Endothelial cell (in vitro differentiated cells): ENCODE measurements around the gene AGRP. TPM values are rescaled to one million over a fixed set of nuclear protein-coding genes. Genes with fewer than 3 reads are reported as not detected.

Experiments used
- DNase-seq: peaks from one replicate; pipeline ENCODE4 v3.0.0; 2021; ENCODE audit warnings: low spot score
- H3K27ac Mint-ChIP-seq: one replicate; pipeline ENCODE4 v1.8.0; 2021; ENCODE audit warnings: mixed read lengths, inconsistent platforms; ENCODE audit not compliant: unreplicated experiment
- H3K27me3 Mint-ChIP-seq: one replicate; pipeline ENCODE4 v1.8.0; 2021; ENCODE audit warnings: mild to moderate bottlenecking, moderate library complexity, mixed read lengths, inconsistent platforms; ENCODE audit not compliant: unreplicated experiment
- H3K36me3 Mint-ChIP-seq: one replicate; pipeline ENCODE4 v1.8.0; 2021; ENCODE audit warnings: mild to moderate bottlenecking, low read depth, mixed read lengths, inconsistent platforms; ENCODE audit not compliant: unreplicated experiment
- H3K4me1 Mint-ChIP-seq: one replicate; pipeline ENCODE4 v1.8.0; 2021; ENCODE audit warnings: mild to moderate bottlenecking, mixed read lengths, inconsistent platforms; ENCODE audit not compliant: unreplicated experiment
- H3K4me3 Mint-ChIP-seq: one replicate; pipeline ENCODE4 v1.8.0; 2021; ENCODE audit warnings: mild to moderate bottlenecking, mixed read lengths, inconsistent platforms; ENCODE audit not compliant: unreplicated experiment
- H3K9me3 Mint-ChIP-seq: one replicate; pipeline ENCODE4 v1.8.0; 2021; ENCODE audit warnings: mixed read lengths, inconsistent platforms; ENCODE audit not compliant: unreplicated experiment
- CTCF ChIP-seq: fragments of 200-600 bp; sonication (generic); IDR thresholded peaks from one replicate; pipeline ENCODE4 v1.5.0; 2021; ENCODE audit warnings: antibody characterized with exemption; ENCODE audit not compliant: unreplicated experiment
- total RNA-seq: library from RNA; stranded (reverse); fragmentation: NEBNext Ultra II Directional; extraction: Animal tissue kit (Norgen Biotek cat#: 25700); gene quantifications from one replicate; pipeline ENCODE4 v1.2.1, GENCODE V29; 2021; ENCODE audit not compliant: unreplicated experiment

Gene AGRP
- total RNA-seq, 1 donor from 2014 or later, result not detected

GRCh38 chr16:67441907-67442306 is 41.4 kb downstream of the AGRP start:
- peaks cover 22% of the 10 kb centered on the region for H3K27me3 Mint-ChIP-seq
- no peak overlapping the region for H3K4me3 Mint-ChIP-seq
- peaks cover 24% of the 10 kb centered on the region for H3K36me3 Mint-ChIP-seq
- peaks cover 14% of the 10 kb centered on the region for H3K4me1 Mint-ChIP-seq
- peak overlapping the region; percentile 3 for H3K27ac Mint-ChIP-seq
- no peak for DNase-seq
- no peaks in the 10 kb centered on the region for H3K9me3 Mint-ChIP-seq
- TF ChIP-seq CTCF, result no peak

- Mint-ChIP-seq H3K4me1 (peaks cover 14% of the 10 kb centered on the region), H3K4me3 (no peak overlapping the region), H3K36me3 (peaks cover 24% of the 10 kb centered on the region), H3K9me3 (no peaks in the 10 kb centered on the region), H3K27ac (no peak overlapping the region), H3K27me3 (peaks cover 18% of the 10 kb centered on the region)
- no peak for TF ChIP-seq CTCF
- no peak for DNase-seq
Measured at GRCh38 chr16:67441271-67441753, 42.0 kb downstream of the AGRP start.

GRCh38 chr16:67438824-67439393 is 44.4 kb downstream of the AGRP start:
- TF ChIP-seq CTCF, result no peak
- H3K36me3 Mint-ChIP-seq, result peaks cover 27% of the 10 kb centered on the region
- peaks cover 20% of the 10 kb centered on the region for H3K27me3 Mint-ChIP-seq
- H3K9me3 Mint-ChIP-seq, result no peaks in the 10 kb centered on the region
- no peak overlapping the region for H3K27ac Mint-ChIP-seq
- peak overlapping the region; percentile 59 for H3K4me3 Mint-ChIP-seq
- peaks cover 7% of the 10 kb centered on the region for H3K4me1 Mint-ChIP-seq
- no peak for DNase-seq

- no peak for TF ChIP-seq CTCF
- peaks cover 27% of the 10 kb centered on the region for H3K36me3 Mint-ChIP-seq
- H3K4me3 Mint-ChIP-seq, result peak overlapping the region; percentile 59
- peak overlapping the region; percentile 24 for H3K27ac Mint-ChIP-seq
- DNase-seq, result no peak
- no peaks in the 10 kb centered on the region for H3K9me3 Mint-ChIP-seq
- peaks cover 9% of the 10 kb centered on the region for H3K4me1 Mint-ChIP-seq
- H3K27me3 Mint-ChIP-seq, result peaks cover 23% of the 10 kb centered on the region
Measured at GRCh38 chr16:67438098-67438791, 45.1 kb downstream of the AGRP start.

- no peak for DNase-seq
- H3K4me3 Mint-ChIP-seq, result no peak overlapping the region
- H3K4me1 Mint-ChIP-seq, result peaks cover 13% of the 10 kb centered on the region
- peaks cover 24% of the 10 kb centered on the region for H3K27me3 Mint-ChIP-seq
- no peak for TF ChIP-seq CTCF
- H3K9me3 Mint-ChIP-seq, result no peaks in the 10 kb centered on the region
- no peak overlapping the region for H3K27ac Mint-ChIP-seq
- peaks cover 27% of the 10 kb centered on the region for H3K36me3 Mint-ChIP-seq
Measured at GRCh38 chr16:67437513-67437912, 45.8 kb downstream of the AGRP start.
